ENCODE measurements around the gene SOWAHC. TPM values are rescaled to one million over a fixed set of nuclear protein-coding genes. Genes with fewer than 3 reads are reported as not detected.
A peak's percentile ranks its signal among the peaks of the same experiment; 100 is the strongest.
"Not testable (repeated sequence)": the region's sequence is repeated elsewhere in the genome, so short reads cannot be mapped to it uniquely, and the experiment has no call there.

SOWAHC gene, protein sequence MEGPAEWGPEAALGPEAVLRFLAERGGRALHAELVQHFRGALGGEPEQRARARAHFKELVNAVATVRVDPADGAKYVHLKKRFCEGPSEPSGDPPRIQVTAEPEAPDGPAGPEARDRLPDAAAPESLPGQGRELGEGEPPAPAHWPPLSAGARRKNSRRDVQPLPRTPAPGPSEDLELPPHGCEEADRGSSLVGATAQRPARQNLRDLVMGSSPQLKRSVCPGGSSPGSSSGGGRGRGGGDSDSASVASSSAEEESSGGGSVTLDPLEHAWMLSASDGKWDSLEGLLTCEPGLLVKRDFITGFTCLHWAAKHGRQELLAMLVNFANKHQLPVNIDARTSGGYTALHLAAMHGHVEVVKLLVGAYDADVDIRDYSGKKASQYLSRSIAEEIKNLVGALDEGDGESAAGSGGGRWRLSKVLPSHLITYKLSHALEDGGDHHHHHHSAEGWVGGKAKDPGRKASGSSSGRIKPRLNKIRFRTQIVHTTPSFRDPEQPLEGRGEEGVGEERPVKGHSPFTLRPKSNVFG
- 1 to 10 TPM; 3.2 to 3.9 TPM for total RNA-seq
- long read RNA-seq, full-length matches to known transcripts, result 2 of 2 reads
- long read RNA-seq, partial matches to known transcripts, result 0 of 2 reads
- long read RNA-seq, other reads (novel, unspliced or antisense), result 0 of 2 reads

DNA sequence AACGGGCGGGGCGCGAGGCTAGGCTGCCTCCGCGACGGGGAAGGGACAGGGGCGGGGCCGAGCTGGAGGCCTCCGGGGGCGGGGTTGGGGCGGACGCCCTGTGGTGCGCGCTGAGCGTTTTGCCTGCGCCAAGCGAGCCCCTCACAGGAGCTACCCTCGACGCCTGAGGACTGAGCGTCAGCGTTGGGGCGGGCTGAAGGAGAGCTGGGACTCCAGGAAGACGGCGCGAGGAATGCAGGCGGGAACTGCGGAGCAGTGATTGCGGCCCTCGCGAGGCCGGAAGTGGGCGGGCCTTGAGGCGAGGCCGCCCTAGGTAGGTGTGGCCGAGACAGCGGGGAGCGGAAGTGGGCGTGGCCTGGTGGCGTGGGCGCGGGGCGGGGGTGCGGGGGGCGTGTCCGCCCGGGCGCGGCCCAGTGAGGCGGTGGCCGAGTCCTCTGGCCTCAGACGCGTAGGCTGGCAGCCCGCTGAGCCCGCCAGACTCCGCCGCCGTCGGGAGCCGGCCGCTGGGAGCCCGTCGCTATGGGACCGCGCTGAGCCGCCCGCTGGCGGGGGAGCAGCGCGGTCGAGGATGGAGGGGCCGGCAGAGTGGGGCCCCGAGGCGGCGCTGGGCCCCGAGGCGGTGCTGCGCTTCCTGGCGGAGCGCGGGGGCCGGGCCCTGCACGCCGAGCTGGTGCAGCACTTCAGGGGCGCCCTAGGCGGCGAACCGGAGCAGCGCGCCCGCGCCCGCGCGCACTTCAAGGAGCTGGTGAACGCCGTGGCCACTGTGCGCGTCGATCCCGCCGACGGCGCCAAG, at the start of gene SOWAHC, which contains the start of gene SEPTIN10:
SOWAHC (plus strand) TSS at position 443 of the 793 bp plus-strand sequence; CDS start at position 569, 126 bp downstream.
SEPTIN10 (minus strand) TSS at position 45 of the 793 bp plus-strand sequence. CDS start 139 bp downstream, outside the sequence.
- intact Hi-C loops (cut with DNase I), result no loop called here
- peak; percentile 98 for DNase-seq
- ATAC-seq, result peak; percentile 95 to 96

DNA sequence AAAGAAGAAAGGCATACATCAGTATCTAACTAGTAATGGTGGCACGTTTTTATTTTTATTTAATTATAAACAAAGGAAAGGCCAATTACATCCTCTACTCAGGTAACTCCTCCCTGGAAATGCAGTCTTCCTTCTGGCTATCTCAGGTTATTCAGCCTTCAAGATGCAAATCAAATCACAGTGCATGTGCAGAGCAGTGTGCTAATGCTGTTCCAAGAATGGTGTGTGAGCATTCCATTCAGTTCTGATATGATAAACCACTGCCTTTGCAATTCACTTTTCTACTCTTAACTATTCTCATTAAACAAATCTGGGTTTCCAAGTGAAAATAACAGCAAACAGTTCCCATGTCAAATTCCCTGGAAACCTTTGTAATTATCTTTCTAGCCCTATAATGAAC, 38.8 kb upstream of the SOWAHC start:
- no peak for ATAC-seq
- DNase-seq, result no peak
- intact Hi-C loops (cut with DNase I), result no loop called here

DNA sequence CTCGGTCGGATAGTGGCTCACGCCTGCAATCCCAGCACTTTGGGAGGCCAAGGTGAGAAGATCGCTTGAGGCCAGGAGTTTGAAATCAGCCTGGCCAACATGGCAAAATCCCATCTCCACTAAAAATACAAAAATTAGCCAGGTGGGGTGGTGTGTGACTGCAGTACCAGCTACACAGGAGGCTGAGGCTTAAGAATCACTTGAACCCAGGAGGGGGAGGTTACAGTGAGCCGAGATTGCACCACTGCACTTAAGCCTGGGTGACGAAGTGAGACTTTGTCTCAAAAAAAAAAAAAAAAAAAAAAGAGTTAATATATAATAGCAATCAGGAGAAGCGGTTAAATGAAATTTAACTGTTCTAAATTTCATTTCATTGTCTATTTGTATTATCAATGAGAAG, 36.5 kb upstream of the SOWAHC start:
- ATAC-seq; DNase-seq; intact Hi-C loops (cut with DNase I): not testable (repeated sequence)

DNA sequence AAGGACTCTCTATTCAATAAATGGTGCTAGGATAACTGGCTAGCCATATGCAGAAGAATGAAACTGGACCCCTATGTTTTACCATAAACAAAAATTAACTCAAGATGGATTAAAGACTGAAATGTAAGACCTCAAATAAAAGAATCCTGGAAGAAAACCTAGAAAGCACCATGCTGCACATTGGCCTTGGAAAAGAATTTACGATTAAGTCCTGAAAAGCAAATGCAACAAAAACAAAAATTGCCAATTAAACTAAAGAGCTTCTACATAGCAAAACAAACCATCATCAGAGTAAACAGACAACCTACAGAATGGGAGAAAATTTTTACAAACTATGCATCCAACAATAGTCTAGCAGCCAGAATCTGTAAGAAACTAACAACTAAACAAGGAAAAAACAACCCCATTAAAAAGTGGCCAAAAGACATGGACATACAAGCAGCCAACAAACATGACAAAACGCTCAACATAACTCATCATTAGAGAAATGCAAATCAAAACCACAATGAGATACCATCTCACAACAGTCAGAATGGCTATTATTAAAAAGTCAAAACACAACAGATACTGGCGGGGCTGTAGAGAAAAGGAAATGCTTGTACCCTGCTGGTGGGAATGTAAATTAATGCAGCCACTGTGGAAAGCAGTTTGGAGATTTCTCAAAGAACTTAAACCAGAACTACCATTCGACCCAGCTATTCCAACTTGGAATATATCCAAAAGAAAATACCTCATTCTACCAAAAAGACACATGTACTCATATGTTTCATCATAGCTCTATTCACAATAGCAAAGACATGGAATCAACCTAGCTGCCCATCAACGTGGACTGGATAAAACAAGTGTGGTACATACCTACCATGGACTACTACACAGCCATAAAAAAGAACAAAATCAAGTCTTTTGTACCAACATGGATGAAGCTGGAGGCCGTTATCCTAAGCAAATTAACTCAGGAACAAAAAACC, 31.0 kb upstream of the SOWAHC start:
- ATAC-seq, result no peak
- DNase-seq, result no peak
- intact Hi-C loops (cut with DNase I), result no loop called here

DNA sequence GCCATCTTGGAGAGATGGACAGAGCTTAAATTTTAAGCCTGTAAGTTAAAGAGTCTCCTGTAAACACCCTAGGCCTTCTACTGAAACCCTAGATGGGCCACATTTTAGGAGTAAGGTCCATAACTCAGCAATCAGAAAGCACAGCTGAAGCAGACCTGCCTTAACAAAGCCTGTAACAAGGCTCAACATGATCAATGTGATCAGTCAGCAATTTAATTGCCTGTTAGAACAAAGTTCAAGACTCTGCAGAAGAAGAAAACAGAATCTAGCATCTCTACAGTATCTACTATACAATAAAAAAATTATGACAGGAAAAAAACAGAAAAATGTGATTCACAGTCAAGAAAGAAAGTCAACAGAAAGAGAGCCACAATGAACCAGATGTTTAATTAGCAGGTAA, 27.5 kb upstream of the SOWAHC start:
- no peak for DNase-seq
- no peak for ATAC-seq
- intact Hi-C loops (cut with DNase I), result no loop called here

DNA sequence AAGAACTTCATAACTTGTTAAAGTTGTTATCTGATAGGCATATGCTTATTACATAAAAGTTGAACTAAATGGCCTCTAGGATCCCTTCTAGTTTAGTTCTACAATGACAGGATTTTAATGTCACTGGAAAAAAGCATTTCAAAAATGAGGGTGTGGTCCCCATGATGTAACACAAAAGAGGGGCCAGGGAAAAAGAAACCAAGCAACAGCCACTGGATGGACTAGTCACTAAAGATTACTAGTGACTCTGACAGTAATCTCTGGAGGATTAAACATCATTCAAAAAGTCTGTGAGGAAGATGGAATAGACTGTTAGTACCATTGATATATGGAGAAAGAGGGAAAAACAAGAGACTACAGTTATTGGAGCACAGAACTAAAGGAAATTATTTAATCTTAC, 23.0 kb upstream of the SOWAHC start:
- DNase-seq, result no peak
- no peak for ATAC-seq
- intact Hi-C loops (cut with DNase I), result no loop called here

DNA sequence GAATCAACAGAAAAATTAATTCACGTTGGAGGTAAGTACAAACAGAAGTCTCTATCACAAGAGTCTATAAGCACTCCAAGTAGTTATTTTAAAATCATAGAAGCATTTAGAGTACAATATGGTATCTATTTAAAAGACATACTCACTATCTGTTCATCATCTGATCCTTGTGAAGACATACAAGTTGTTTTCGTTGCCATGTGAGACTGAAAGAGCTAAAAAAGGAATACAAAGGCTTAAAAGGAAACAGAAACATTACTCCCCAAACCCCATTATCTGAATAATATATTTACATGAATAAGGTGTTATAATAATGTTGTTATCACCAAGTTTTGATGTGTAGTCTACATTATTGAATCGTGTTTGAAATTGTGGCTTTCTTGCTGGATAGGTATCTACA, 21.3 kb upstream of the SOWAHC start:
- intact Hi-C loops (cut with DNase I), result no loop called here
- DNase-seq (no peak), ATAC-seq (no peak)

DNA sequence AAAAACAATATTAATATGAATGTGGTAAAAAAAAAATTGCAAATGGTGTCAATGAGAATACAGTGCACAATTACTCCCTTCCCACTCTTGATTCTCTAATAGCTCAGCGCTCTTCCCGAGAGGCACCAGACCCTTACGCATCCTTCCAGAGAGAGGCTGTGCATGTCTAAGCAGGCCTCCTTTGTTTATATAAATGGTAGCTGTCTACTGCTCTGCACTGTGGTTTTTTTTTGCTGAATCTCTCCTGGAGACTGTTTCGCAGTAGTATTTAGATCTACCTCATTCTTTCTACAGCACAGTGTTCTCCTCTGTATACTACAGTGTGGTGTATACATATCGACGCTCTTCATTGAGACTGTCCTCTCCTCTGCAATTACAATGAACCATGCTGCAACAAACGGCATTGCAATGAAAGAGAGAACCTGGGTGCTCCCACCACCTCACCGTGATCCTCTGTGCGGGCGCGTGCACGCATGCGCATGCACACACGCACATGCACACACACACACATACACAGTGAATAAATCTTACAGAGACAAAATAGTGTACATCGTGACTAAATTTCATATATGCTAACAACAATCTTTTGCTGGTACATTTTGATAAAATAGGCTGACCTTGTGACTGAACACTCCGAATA, 19.8 kb upstream of the SOWAHC start:
- intact Hi-C loops (cut with DNase I), result no loop called here
- DNase-seq (no peak), ATAC-seq (no peak)

DNA sequence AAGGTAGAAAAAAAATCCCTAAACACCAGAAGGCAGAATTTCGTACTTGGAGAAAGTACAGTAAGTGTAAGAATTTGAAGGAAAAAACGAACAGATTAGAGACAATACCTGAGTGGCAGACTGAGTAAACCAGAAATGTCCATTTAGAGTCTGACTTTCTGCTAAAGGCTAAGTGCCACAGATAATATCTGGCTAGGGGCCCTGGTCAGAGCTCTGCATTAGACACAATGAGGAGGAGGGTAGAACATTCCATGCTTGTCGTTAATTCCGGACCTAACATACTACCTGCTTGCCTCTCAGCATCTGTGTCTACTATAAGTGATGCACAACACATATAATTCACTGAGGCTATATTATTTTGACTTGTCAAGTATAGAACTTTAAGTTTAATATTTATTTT, 18.5 kb upstream of the SOWAHC start:
- no peak for ATAC-seq
- intact Hi-C loops (cut with DNase I), result no loop called here
- no peak for DNase-seq

DNA sequence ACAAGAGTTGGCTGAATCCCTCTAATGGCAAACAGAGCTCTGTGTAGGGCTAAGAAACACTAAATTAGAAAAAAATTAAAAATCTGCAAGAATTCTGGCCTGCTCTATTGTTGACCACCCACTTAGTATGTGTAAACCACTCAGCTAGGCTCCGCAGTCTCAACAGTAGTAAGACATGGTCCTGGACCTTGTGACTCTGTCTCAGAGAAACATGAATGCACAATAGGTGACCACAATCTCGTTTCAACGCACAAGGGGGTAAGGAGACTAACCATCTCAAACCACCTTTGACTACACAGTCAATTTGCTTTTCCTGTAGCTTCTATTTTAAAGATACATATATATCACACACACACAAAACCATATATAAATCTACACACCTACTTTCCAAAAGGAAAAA, 16.9 kb upstream of the SOWAHC start:
- intact Hi-C loops (cut with DNase I), result no loop called here
- DNase-seq (no peak), ATAC-seq (no peak)

DNA sequence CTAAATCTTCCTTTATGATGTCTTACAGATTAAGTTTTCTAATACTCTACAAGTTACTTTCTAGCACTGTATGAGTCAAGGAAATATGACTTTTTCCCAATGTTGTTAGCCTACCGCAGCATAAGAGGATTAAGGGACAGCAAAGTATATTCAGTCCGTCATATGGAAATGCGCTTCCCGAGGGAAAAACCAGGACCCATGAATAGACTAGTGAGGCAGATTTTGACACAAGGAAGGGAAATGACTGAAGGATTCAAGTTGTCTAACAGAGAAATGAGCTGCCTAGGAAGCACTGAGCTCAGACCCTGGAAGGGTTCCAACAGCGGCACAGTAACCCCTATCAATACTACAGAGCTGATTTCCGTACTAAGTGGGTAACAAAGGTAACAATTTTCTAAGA, 12.4 kb upstream of the SOWAHC start:
- ATAC-seq (peak in 1 of 2 donors; percentile 50), DNase-seq (peak; percentile 30)
- intact Hi-C loops (cut with DNase I), result loop anchor here in 1 of 2 donors (10.0 kb wide), 1 partner anchor 47 kb away; no protein-coding TSS in a partner anchor

DNA sequence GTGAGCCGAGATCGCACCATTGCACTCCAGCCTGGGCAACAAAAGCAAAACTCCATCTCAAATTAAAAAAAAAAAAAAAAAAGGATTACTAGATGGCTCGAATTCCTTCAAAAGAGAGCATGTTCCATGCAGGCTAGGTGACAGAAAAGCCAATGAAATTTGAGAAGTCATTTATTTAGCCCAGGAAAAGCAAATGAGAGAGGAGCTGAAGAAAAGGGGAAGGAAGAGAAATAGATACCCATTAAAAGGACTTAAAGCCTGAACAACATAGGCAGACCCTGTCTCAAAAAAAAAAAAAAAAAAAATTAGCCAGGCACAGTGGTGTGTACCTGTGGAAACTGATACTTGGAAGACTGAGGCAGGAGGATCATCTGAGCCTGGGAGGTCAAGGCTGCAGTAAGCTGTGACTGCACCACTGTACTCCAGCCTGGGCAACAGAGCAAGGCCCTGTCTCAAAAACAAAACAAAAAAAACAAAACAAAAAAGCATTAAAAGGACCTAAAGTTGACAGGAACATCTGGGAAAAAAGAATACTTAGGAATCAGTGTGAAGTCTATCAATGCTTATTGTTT, 11.5 kb upstream of the SOWAHC start:
- ATAC-seq (no peak), DNase-seq (no peak)
- intact Hi-C loops (cut with DNase I), result loop anchor here in 1 of 2 donors (10.0 kb wide), 1 partner anchor 48 kb away; no protein-coding TSS in a partner anchor

DNA sequence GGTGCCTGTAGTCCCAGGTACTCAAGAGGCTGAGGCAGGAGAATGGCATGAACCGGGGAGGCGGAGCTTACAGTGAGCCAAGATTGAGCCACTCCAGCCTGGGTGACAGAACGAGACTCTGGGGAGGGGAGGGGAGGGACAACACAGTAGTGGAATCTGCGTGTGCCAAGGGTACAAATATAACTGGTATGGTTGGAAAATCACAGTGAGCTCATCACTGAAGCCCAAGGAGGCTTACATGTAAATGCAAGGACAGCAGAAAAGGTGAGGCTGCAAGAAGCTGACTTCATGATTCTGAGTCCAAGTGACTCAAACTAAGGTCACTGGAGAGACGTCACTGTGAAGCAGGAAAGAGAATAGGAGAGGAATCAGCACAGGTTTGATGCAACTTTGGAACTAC, 9.6 kb upstream of the SOWAHC start:
- intact Hi-C loops (cut with DNase I), result loop anchor here in 1 of 2 donors (10.0 kb wide), 1 partner anchor 50 kb away; no protein-coding TSS in a partner anchor
- DNase-seq (no peak), ATAC-seq (peak in 1 of 2 donors; percentile 78)

DNA sequence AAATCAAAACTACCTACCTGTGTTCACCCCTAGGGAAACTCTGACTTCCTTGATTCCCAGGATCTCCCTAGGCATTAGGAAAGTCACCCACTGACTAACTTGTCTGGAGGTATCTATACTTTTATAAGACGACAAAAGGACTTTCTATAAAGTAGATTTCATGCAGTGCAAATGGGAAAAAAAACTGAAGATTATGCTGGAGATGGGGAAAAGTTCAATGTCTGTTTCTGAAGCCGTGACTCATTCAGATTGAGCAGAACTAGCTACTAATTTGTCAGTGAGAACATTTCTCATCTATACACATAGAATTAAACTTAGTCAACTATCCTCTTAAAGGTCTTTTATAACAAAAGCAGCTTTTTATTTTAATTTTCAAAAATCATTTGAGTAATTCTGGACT, 6.4 kb upstream of the SOWAHC start:
- intact Hi-C loops (cut with DNase I), result loop anchor here in 1 of 2 donors (10.0 kb wide), 1 partner anchor 53 kb away; no protein-coding TSS in a partner anchor
- ATAC-seq (no peak), DNase-seq (no peak)

DNA sequence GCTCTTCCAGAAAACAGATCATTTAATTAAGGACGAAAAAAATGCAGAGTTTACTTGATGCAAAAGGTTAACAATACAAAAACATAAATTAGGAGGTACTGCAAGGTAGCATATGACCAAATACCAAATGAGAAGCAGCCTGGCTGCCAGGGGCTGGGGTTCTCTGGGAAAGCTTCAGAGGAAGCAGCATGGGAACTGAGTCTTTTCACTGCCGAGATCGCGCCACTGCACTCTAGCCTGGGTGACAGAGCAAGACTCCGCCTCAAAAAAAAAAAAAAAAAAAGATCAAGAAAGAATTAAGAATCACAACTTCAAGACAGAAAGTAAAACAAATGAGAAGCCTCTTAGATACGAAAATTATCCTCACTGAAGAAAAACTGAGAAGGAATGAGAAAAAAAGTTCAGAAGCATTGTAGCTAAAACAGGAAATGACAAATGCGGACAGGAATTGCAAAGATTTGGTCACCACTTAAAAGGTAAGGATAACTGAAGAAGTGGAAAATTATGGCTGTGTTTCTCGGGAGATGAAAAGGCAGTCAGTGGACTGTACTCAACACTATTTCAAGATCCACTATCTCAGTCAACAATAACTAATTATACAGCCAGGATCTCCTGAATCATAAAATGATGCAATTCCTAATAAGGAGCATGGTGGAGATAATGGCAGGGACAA, 4.7 kb upstream of the SOWAHC start:
- ATAC-seq (no peak), DNase-seq (no peak)
- intact Hi-C loops (cut with DNase I), result loop anchor here in 1 of 2 donors (10.0 kb wide), 1 partner anchor 55 kb away; no protein-coding TSS in a partner anchor

DNA sequence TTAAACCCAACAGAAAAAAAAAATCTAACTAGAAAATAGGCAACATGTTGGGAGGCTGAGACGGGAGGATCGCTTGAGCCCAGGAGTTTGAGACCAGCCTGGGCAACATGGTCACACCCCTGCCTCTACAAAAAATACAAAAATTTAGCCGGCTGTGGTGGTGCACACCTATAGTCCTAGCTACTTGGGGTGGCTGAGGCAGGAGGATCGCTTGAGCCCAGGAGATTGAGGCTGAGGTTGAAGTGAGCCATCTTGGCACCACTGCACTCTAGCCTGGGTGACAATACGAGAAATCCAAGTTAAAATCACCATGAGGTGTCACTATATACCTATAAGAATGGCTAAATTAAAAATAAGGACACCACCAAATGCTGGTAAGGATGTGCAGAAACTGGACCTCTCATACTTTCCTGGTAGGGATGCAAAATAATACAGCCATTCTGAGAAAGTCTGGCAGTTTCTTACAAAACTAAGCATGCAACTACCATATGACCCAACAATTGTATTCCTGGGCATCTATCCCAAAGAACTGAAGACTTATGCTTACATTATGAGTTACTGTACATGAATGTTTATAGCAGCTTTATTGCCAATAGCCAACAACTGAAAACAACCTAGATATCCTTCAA, 2.6 kb upstream of the SOWAHC start:
- ATAC-seq (no peak), DNase-seq (no peak)
- intact Hi-C loops (cut with DNase I), result no loop called here
